Karpas-422 (cell line): Measurements from ENCODE around the gene THRAP3. TPM values are rescaled to one million over a fixed set of nuclear protein-coding genes. Genes with fewer than 3 reads are reported as not detected.
"Not testable (repeated sequence)": the region's sequence is repeated elsewhere in the genome, so short reads cannot be mapped to it uniquely, and the experiment has no call there.

Source experiments
- DNase-seq: peaks from one replicate; pipeline ENCODE4 v3.0.0-alpha.2; 2015
- H2AFZ ChIP-seq: fragments of 200-600 bp; sonication (generic); 2 replicates; pipeline ENCODE4 v1.6.1; 2014; ENCODE audit warnings: antibody characterized with exemption, low read length, mixed read lengths
- H3K27ac ChIP-seq: fragments of 200-600 bp; sonication (generic); 2 replicates; pipeline ENCODE4 v1.5.1; 2014; ENCODE audit warnings: mild to moderate bottlenecking, low read length, moderate library complexity
- H3K27me3 ChIP-seq: fragments of 200-600 bp; sonication (generic); 2 replicates; pipeline ENCODE4 v1.6.1; 2014; ENCODE audit warnings: low read length, mixed read lengths
- H3K36me3 ChIP-seq: fragments of 200-600 bp; sonication (generic); 2 replicates; pipeline ENCODE4 v1.6.1; 2014; ENCODE audit warnings: low read length, mixed read lengths; ENCODE audit not compliant: insufficient read depth
- H3K4me1 ChIP-seq: fragments of 200-600 bp; sonication (generic); 2 replicates; pipeline ENCODE4 v1.6.1; 2014; ENCODE audit warnings: mild to moderate bottlenecking, low read length, mixed read lengths
- H3K4me2 ChIP-seq: fragments of 200-600 bp; sonication (generic); 2 replicates; pipeline ENCODE4 v1.6.1; 2014; ENCODE audit warnings: low read length, low read depth, mild to moderate bottlenecking; ENCODE audit not compliant: poor library complexity, severe bottlenecking
- H3K4me3 ChIP-seq: fragments of 200-600 bp; sonication (generic); 2 replicates; pipeline ENCODE4 v1.5.1; 2014; ENCODE audit warnings: mild to moderate bottlenecking, antibody characterized with exemption, low read length, mixed read lengths
- H3K79me2 ChIP-seq: fragments of 200-600 bp; sonication (generic); 2 replicates; pipeline ENCODE4 v1.6.1; 2014; ENCODE audit warnings: mild to moderate bottlenecking, low read length, mixed read lengths
- H3K9ac ChIP-seq: fragments of 200-600 bp; sonication (generic); 2 replicates; pipeline ENCODE4 v1.6.0; 2014; ENCODE audit warnings: low read length
- H3K9me2 ChIP-seq: fragments of 200-600 bp; sonication (generic), shearing (Covaris generic); replicated peaks from 2 replicates; pipeline ENCODE4 v1.6.0; 2014; ENCODE audit warnings: mild to moderate bottlenecking, low read length, moderate library complexity; ENCODE audit not compliant: insufficient read depth
- H3K9me3 ChIP-seq: fragments of 300-700, 200-600 bp; sonication (generic); 2 replicates; pipeline ENCODE4 v1.6.1; 2014; ENCODE audit warnings: low read length, mixed read lengths
- H4K20me1 ChIP-seq: fragments of 200-600 bp; sonication (generic); 2 replicates; pipeline ENCODE4 v1.6.1; 2014; ENCODE audit warnings: mild to moderate bottlenecking, antibody characterized with exemption, low read length, low read depth; ENCODE audit not compliant: insufficient read depth
- total RNA-seq: library from RNA; depleted of rRNA; stranded (reverse); fragments of >200 nt; shearing (Covaris generic); gene quantifications from 2 replicates; pipeline ENCODE4 v1.2.3, GENCODE V29; 2014; ENCODE audit warnings: low replicate concordance

The THRAP3 gene
- total RNA-seq, 1 experiment from 2014 or later, result 47.0 TPM

GRCh38 chr1:36251794-36252481, 27.7 kb downstream of the THRAP3 start:
- Histone ChIP-seq H3K27ac (peak overlapping the region; percentile 92; the same call in 1 of the 2 replicates), H3K79me2 (peaks cover 95% of the 10 kb centered on the region), H3K9me3 (no peaks in the 10 kb centered on the region), H4K20me1 (no peaks in the 10 kb centered on the region; the same call in 1 of the 2 replicates), H3K27me3 (no peaks in the 10 kb centered on the region), H3K4me2 (no peak overlapping the region), H2AFZ (no peak overlapping the region), H3K4me3 (no peak overlapping the region), H3K36me3 (peaks cover 5% of the 10 kb centered on the region; the same call in 1 of the 2 replicates), H3K9ac (no peak overlapping the region), H3K9me2 (no peaks in the 10 kb centered on the region), H3K4me1 (peaks cover 57% of the 10 kb centered on the region)
- no peak for DNase-seq

GRCh38 chr1:36252482-36252824, 28.2 kb downstream of the THRAP3 start:
- Histone ChIP-seq H3K79me2 (peaks cover 95% of the 10 kb centered on the region), H3K27ac (peak overlapping the region; percentile 92; the same call in 1 of the 2 replicates), H3K4me1 (peaks cover 62% of the 10 kb centered on the region)
- not testable (repeated sequence) for H3K36me3 ChIP-seq, H3K4me2 ChIP-seq, H3K4me3 ChIP-seq, H4K20me1 ChIP-seq, DNase-seq, H2AFZ ChIP-seq, H3K9me3 ChIP-seq, H3K9me2 ChIP-seq, H3K9ac ChIP-seq, H3K27me3 ChIP-seq

GRCh38 chr1:36253161-36253862, 29.1 kb downstream of the THRAP3 start:
- peaks cover 95% of the 10 kb centered on the region for H3K79me2 ChIP-seq
- peaks cover 3% of the 10 kb centered on the region; the same call in 1 of the 2 replicates for H3K36me3 ChIP-seq
- H3K4me3 ChIP-seq, result no peak overlapping the region
- H3K9ac ChIP-seq, result 0 out of 2 replicates have a peak overlapping the region, but pooled peaks have one; percentile 14
- H3K9me2 ChIP-seq, result no peaks in the 10 kb centered on the region
- H3K27me3 ChIP-seq, result no peaks in the 10 kb centered on the region
- no peak overlapping the region for H2AFZ ChIP-seq
- no peak overlapping the region for H3K4me2 ChIP-seq
- H4K20me1 ChIP-seq, result no peaks in the 10 kb centered on the region; the same call in 1 of the 2 replicates
- peaks cover 70% of the 10 kb centered on the region for H3K4me1 ChIP-seq
- DNase-seq, result no peak
- peak overlapping the region; percentile 92 for H3K27ac ChIP-seq
- H3K9me3 ChIP-seq, result no peaks in the 10 kb centered on the region

DNA sequence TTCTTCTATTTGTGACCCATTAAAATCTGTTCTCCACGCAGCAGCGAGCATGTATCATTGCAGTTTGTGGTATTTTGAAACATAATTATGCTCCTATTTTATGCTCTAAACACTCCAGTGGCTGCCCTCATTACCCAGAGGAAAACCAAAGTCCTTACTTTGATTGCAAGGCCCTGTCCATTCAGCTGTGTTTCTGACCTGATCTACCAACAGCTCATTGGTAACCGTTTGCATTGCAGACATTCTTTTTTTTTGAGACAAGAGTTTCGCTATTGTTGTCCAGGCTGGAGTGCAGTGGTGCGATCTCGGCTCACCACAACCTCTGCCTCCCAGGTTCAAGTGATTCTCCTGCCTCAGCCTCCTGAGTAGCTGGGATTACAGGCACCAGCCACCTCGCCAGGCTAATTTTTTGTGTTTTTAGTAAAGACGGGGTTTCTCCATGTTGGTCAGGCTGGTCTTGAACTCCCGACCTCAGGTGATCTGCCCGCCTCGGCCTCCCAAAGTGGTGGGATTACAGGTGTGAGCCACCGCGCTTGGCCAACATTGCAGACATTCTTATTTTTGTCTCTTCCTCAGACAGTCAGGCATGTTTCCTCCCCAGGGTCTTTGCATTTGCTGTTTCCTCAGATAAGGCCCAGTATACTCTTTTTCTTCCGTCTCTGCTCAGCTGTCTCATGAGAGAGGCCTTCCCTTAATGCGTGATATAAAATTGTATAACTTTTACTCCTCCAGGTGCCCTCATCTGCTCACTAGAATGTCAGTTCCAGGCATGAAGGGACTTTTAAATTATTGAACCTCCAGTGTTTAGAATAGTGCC, 32.5 kb downstream of the THRAP3 start:
- DNase-seq, result peak; percentile 83
- H3K36me3 ChIP-seq, result peaks cover 12% of the 10 kb centered on the region; the same call in 1 of the 2 replicates
- H3K9me2 ChIP-seq, result no peaks in the 10 kb centered on the region
- peak overlapping the region; percentile 43 for H3K4me2 ChIP-seq
- no peak overlapping the region for H2AFZ ChIP-seq
- H3K79me2 ChIP-seq, result peaks cover 87% of the 10 kb centered on the region
- H3K27ac ChIP-seq, result peak overlapping the region; percentile 92
- H3K9ac ChIP-seq, result peak overlapping the region; percentile 50
- H3K4me1 ChIP-seq, result peaks cover 74% of the 10 kb centered on the region
- H3K9me3 ChIP-seq, result no peaks in the 10 kb centered on the region
- H4K20me1 ChIP-seq, result no peaks in the 10 kb centered on the region
- H3K27me3 ChIP-seq, result no peaks in the 10 kb centered on the region
- peak overlapping the region; percentile 0; the same call in 1 of the 2 replicates for H3K4me3 ChIP-seq

GRCh38 chr1:36257375-36257767, 33.1 kb downstream of the THRAP3 start:
- H3K27me3 ChIP-seq, result no peaks in the 10 kb centered on the region
- H3K4me3 ChIP-seq, result 0 out of 2 replicates have a peak overlapping the region, but pooled peaks have one; percentile 0
- H3K9ac ChIP-seq, result peak overlapping the region; percentile 50
- no peaks in the 10 kb centered on the region for H3K9me2 ChIP-seq
- DNase-seq, result peak; percentile 70
- H4K20me1 ChIP-seq, result no peaks in the 10 kb centered on the region
- H3K79me2 ChIP-seq, result peaks cover 87% of the 10 kb centered on the region
- H3K4me1 ChIP-seq, result peaks cover 74% of the 10 kb centered on the region
- H3K9me3 ChIP-seq, result no peaks in the 10 kb centered on the region
- no peak overlapping the region for H2AFZ ChIP-seq
- peak overlapping the region; percentile 43 for H3K4me2 ChIP-seq
- H3K36me3 ChIP-seq, result peaks cover 12% of the 10 kb centered on the region; the same call in 1 of the 2 replicates
- peak overlapping the region; percentile 92 for H3K27ac ChIP-seq

- peaks cover 85% of the 10 kb centered on the region for H3K79me2 ChIP-seq
- H2AFZ ChIP-seq, result no peak overlapping the region
- peaks cover 16% of the 10 kb centered on the region; the same call in 1 of the 2 replicates for H3K36me3 ChIP-seq
- no peaks in the 10 kb centered on the region for H3K27me3 ChIP-seq
- no peaks in the 10 kb centered on the region for H3K9me2 ChIP-seq
- H3K27ac ChIP-seq, result peak overlapping the region; percentile 92
- peak overlapping the region; percentile 43 for H3K4me2 ChIP-seq
- peaks cover 73% of the 10 kb centered on the region for H3K4me1 ChIP-seq
- H3K4me3 ChIP-seq, result no peak overlapping the region
- H3K9me3 ChIP-seq, result no peaks in the 10 kb centered on the region
- DNase-seq, result no peak
- no peaks in the 10 kb centered on the region for H4K20me1 ChIP-seq
- H3K9ac ChIP-seq, result peak overlapping the region; percentile 12; the same call in 1 of the 2 replicates
These were observed 34.7 kb downstream of the THRAP3 start for GRCh38 chr1:36258960-36259344.

- H4K20me1 ChIP-seq, result no peaks in the 10 kb centered on the region
These were observed 44.7 kb downstream of the THRAP3 start for GRCh38 chr1:36268981-36269380.

More at GRCh38 chr1:36268981-36269380, 44.7 kb downstream of the THRAP3 start:
- Histone ChIP-seq H3K4me1 (peaks cover 11% of the 10 kb centered on the region), H3K9me2 (no peaks in the 10 kb centered on the region), H3K27me3 (no peaks in the 10 kb centered on the region), H3K4me2 (no peak overlapping the region), H3K9ac (no peak overlapping the region), H3K27ac (no peak overlapping the region), H3K79me2 (peaks cover 88% of the 10 kb centered on the region), H3K9me3 (no peaks in the 10 kb centered on the region), H2AFZ (no peak overlapping the region), H3K4me3 (no peak overlapping the region), H3K36me3 (peaks cover 32% of the 10 kb centered on the region)
- DNase-seq, result no peak
